ENCODE results near the gene CD53. TPM values are rescaled to one million over a fixed set of nuclear protein-coding genes. Genes with fewer than 3 reads are reported as not detected.
"Not testable (repeated sequence)": the region's sequence is repeated elsewhere in the genome, so short reads cannot be mapped to it uniquely, and the experiment has no call there.

CD53 gene
- total RNA-seq, result not detected in 2 replicates

GRCh38 chr1:110872745-110873720, at the start of gene CD53:
Gene CD53 (plus strand): TSS chr1:110873148. CDS start chr1:110891409, 18,261 bp downstream.
- DNase-seq (ENCODE audit: extremely low read depth, low read depth, low spot score), result no peak

- DNase-seq (ENCODE audit: extremely low read depth, low read depth, low spot score), result no peak
Observed at GRCh38 chr1:110824192-110824591, 48.8 kb upstream of the CD53 start.

- DNase-seq (ENCODE audit: extremely low read depth, low read depth, low spot score), result no peak
Observed at GRCh38 chr1:110829955-110830553, 42.9 kb upstream of the CD53 start.

- not testable (repeated sequence) for DNase-seq (ENCODE audit: extremely low read depth, low read depth, low spot score)
Observed at GRCh38 chr1:110833779-110834178, 39.2 kb upstream of the CD53 start.

GRCh38 chr1:110846861-110847260, 26.1 kb upstream of the CD53 start:
- no peak for DNase-seq (ENCODE audit: extremely low read depth, low read depth, low spot score)

- no peak for DNase-seq (ENCODE audit: extremely low read depth, low read depth, low spot score)
Observed at GRCh38 chr1:110850145-110850544, 22.8 kb upstream of the CD53 start.

- no peak for DNase-seq (ENCODE audit: extremely low read depth, low read depth, low spot score)
Observed at GRCh38 chr1:110850627-110851026, 22.3 kb upstream of the CD53 start.

- no peak for DNase-seq (ENCODE audit: extremely low read depth, low read depth, low spot score)
Observed at GRCh38 chr1:110853135-110853534, 19.8 kb upstream of the CD53 start.

- no peak for DNase-seq (ENCODE audit: extremely low read depth, low read depth, low spot score)
Observed at GRCh38 chr1:110856410-110856809, 16.5 kb upstream of the CD53 start.

GRCh38 chr1:110857964-110858948, 14.7 kb upstream of the CD53 start:
- no peak for DNase-seq (ENCODE audit: extremely low read depth, low read depth, low spot score)

GRCh38 chr1:110859062-110859461, 13.9 kb upstream of the CD53 start:
- no peak for DNase-seq (ENCODE audit: extremely low read depth, low read depth, low spot score)

- no peak for DNase-seq (ENCODE audit: extremely low read depth, low read depth, low spot score)
Observed at GRCh38 chr1:110860174-110860573, 12.8 kb upstream of the CD53 start.

- DNase-seq (ENCODE audit: extremely low read depth, low read depth, low spot score), result not testable (repeated sequence)
Observed at GRCh38 chr1:110860620-110861019, 12.3 kb upstream of the CD53 start.

GRCh38 chr1:110861942-110862341, 11.0 kb upstream of the CD53 start:
- not testable (repeated sequence) for DNase-seq (ENCODE audit: extremely low read depth, low read depth, low spot score)

GRCh38 chr1:110864287-110864686, 8.7 kb upstream of the CD53 start:
- no peak for DNase-seq (ENCODE audit: extremely low read depth, low read depth, low spot score)

GRCh38 chr1:110870721-110871388, 2.1 kb upstream of the CD53 start:
- no peak for DNase-seq (ENCODE audit: extremely low read depth, low read depth, low spot score)

GRCh38 chr1:110872366-110872744, 593 bp upstream of the CD53 start:
- no peak for DNase-seq (ENCODE audit: extremely low read depth, low read depth, low spot score)

- no peak for DNase-seq (ENCODE audit: extremely low read depth, low read depth, low spot score)
Observed at GRCh38 chr1:110873856-110874255, 908 bp downstream of the CD53 start.

GRCh38 chr1:110874324-110875215, 1.6 kb downstream of the CD53 start:
- no peak for DNase-seq (ENCODE audit: extremely low read depth, low read depth, low spot score)
